Measurements from ENCODE around the gene ATF1.

The ATF1 gene

DNA sequence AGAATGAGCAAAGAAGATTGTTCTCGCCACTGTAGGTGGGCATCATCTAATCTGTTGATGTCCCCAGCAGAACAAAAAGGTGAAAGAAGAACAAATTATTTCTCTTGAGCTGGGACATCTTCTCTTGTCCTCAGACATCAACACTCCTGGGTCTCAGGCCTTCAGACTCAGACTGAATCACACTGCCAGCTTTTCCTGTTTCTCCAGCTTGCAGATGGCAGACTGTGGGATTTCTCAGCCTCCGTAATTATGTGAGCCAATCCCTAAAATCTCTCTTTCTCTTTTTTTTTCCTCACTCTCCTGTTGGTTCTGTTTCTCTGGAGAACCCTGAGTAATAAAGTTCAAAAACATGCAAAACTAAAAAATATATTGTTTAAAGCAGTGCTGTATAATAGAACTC is 75.1 kb downstream of the ATF1 start:
- Histone ChIP-seq H3K79me2 (no peaks in the 10 kb centered on the region), H3K9ac (no peak overlapping the region), H3K36me3 (ENCODE audit: control insufficient read depth, insufficient read depth, low read length) (no peaks in the 10 kb centered on the region), H3K27ac (no peak overlapping the region), H3K9me3 (ENCODE audit: control insufficient read depth, low read length) (no peaks in the 10 kb centered on the region), H3K27me3 (ENCODE audit: control insufficient read depth, insufficient read depth, low read length) (no peaks in the 10 kb centered on the region), H3K4me2 (ENCODE audit: low read length) (no peak overlapping the region), H2AFZ (no peak overlapping the region), H3K4me3 (ENCODE audit: low read depth, low read length) (no peak overlapping the region), H3K4me1 (peaks cover 8% of the 10 kb centered on the region)
- TF ChIP-seq, protein P1, sequence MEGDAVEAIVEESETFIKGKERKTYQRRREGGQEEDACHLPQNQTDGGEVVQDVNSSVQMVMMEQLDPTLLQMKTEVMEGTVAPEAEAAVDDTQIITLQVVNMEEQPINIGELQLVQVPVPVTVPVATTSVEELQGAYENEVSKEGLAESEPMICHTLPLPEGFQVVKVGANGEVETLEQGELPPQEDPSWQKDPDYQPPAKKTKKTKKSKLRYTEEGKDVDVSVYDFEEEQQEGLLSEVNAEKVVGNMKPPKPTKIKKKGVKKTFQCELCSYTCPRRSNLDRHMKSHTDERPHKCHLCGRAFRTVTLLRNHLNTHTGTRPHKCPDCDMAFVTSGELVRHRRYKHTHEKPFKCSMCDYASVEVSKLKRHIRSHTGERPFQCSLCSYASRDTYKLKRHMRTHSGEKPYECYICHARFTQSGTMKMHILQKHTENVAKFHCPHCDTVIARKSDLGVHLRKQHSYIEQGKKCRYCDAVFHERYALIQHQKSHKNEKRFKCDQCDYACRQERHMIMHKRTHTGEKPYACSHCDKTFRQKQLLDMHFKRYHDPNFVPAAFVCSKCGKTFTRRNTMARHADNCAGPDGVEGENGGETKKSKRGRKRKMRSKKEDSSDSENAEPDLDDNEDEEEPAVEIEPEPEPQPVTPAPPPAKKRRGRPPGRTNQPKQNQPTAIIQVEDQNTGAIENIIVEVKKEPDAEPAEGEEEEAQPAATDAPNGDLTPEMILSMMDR (IDR thresholded peaks at IDR 0.05), result no peak

DNA sequence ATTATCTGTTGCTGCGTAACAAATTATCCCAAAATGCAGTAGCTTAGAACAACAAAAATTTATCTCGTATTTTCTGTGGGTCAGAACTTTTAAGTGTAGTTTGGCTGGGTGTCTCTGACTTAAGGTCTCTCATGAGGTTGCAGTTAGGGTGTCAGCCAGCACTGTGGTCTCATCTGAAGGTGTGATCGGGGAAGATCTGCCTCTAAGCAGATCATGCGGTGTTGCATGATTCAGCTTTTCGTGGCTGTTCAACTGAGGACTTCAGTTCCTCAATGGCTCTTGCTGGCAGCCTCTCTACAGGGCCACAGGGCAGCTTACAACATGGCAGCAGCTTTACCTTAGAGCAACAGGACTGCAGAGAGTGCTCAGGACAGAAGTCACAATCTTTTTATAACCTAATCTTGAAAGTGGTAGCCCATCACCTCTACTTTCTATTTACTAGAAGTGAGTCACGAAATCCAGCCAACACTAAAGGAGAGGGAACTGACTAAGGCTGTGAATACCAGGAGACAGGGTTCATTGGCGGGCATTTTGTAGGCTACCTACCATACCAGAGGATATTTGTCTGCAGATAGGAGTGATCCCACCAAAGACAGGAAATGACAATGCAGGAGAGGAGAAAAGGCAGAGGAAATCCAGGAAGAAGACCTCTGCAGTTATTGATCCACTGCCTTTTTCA is 77.0 kb downstream of the ATF1 start:
- Histone ChIP-seq H3K27ac (no peak overlapping the region), H3K4me2 (ENCODE audit: low read length) (no peak overlapping the region), H3K9ac (no peak overlapping the region), H3K9me3 (ENCODE audit: control insufficient read depth, low read length) (no peaks in the 10 kb centered on the region), H3K27me3 (ENCODE audit: control insufficient read depth, insufficient read depth, low read length) (no peaks in the 10 kb centered on the region), H3K4me3 (ENCODE audit: low read depth, low read length) (no peak overlapping the region), H3K36me3 (ENCODE audit: control insufficient read depth, insufficient read depth, low read length) (no peaks in the 10 kb centered on the region), H2AFZ (no peak overlapping the region), H3K79me2 (no peaks in the 10 kb centered on the region), H3K4me1 (peaks cover 8% of the 10 kb centered on the region)
- TF ChIP-seq, protein P1 (IDR thresholded peaks at IDR 0.05), result no peak

DNA sequence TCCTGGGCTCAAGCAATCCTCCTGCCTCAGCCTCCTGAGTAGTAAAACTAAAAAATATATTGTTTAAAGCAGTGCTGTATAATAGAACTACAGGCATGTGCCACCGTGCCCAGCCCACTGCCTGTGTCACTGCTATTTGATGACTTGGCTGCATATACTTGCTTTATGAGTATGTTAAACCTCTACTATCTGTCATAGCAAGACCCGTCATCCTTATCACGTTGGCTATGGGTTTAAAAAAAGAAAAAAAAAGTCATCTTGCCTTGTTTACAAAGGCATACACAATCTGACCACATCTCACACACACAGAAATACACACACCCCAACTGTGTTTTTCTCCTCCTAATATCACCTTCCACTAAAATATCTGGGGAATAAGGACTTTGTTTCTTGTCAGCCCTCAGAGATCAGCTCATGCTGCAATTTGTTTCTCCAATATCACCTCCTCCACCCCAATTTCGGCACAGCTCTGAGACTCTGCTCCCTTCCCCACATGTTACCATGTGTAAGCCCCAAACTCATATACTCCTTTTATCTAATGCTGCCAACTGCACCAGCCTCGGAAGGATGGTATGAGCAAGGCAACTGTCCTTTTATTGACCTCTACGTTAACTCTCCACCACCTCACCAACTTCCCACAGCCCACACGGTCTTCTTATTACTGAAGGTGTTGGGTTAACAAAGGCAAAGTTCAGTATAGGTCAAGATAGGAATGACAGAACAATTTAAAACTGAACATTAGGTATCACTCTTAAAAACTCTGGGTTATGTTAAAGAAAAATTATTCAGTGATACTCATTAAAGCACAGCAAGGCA is 78.0 kb downstream of the ATF1 start:
- H3K27me3 ChIP-seq (ENCODE audit: control insufficient read depth, insufficient read depth, low read length), result no peaks in the 10 kb centered on the region
- H3K36me3 ChIP-seq (ENCODE audit: control insufficient read depth, insufficient read depth, low read length), result no peaks in the 10 kb centered on the region
- peak overlapping the region; percentile 95 for H2AFZ ChIP-seq
- no peaks in the 10 kb centered on the region for H3K79me2 ChIP-seq
- peaks cover 8% of the 10 kb centered on the region for H3K4me1 ChIP-seq
- H3K9me3 ChIP-seq (ENCODE audit: control insufficient read depth, low read length), result no peaks in the 10 kb centered on the region
- no peak overlapping the region for H3K9ac ChIP-seq
- H3K27ac ChIP-seq, result peak overlapping the region; percentile 62
- TF ChIP-seq, protein P1 (IDR thresholded peaks at IDR 0.05), result no peak
- no peak overlapping the region for H3K4me3 ChIP-seq (ENCODE audit: low read depth, low read length)
- H3K4me2 ChIP-seq (ENCODE audit: low read length), result no peak overlapping the region

DNA sequence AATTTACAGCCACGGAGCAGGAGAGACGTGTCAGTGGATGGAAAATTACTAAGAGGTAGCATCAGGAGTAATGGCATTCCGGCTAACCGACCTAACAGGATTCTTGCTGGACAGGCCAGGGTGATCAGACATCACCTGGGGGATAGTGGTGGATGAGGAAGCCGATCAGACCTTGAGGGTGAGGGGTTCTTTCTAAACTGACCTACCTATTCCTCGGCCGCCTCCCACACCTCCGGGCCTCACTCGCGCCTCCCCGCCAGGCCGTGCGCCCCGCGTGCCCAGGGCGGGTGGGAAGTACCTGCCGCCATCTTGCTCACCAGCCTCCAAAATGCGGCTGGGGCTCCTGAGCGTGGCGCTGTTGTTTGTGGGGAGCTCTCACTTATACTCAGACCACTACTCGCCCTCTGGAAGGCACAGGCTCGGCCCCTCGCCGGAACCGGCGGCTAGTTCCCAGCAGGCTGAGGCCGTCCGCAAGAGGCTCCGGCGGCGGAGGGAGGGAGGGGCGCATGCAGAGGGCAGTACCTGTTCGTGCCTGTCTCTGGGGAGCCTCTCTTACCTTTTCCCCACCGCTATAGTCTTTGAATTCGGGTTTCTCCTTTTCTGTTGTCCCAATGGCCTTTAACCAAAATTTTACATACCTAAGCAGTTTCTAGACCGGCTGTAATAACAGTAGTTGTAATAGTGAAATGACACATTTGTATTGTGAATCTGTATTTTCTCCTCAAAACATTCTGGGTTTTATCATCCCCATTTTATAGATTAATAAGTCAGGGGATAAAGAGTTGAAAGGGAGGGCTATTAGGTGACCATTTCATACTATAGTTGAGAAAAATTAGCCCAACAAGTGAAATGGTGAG is 79.0 kb downstream of the ATF1 start, which contains the start of gene TMPRSS12:
Gene TMPRSS12, plus strand, starts transcription at position 290 of the 857 bp plus-strand sequence. Its CDS starts 39 bp downstream, at position 329.
- Histone ChIP-seq H3K9me3 (ENCODE audit: control insufficient read depth, low read length) (no peaks in the 10 kb centered on the region), H3K36me3 (ENCODE audit: control insufficient read depth, insufficient read depth, low read length) (no peaks in the 10 kb centered on the region), H2AFZ (peak within 1 kb of the TSS; percentile 95), H3K4me2 (ENCODE audit: low read length) (no peak within 1 kb of the TSS), H3K4me1 (peaks cover 8% of the 10 kb centered on the region), H3K79me2 (no peaks in the 10 kb centered on the region), H3K27ac (peak within 1 kb of the TSS; percentile 62), H3K4me3 (ENCODE audit: low read depth, low read length) (no peak within 1 kb of the TSS), H3K9ac (no peak within 1 kb of the TSS), H3K27me3 (ENCODE audit: control insufficient read depth, insufficient read depth, low read length) (no peaks in the 10 kb centered on the region)
- TF ChIP-seq, protein P1 (IDR thresholded peaks at IDR 0.05), result no peak

Data from parathyroid adenoma (tissue), 2 donors.